ENCODE measurements around the gene AUTS2. TPM values are rescaled to one million over a fixed set of nuclear protein-coding genes. Genes with fewer than 3 reads are reported as not detected.

The AUTS2 gene
- polyA plus RNA-seq, 1 experiment, result 0.54 TPM

DNA sequence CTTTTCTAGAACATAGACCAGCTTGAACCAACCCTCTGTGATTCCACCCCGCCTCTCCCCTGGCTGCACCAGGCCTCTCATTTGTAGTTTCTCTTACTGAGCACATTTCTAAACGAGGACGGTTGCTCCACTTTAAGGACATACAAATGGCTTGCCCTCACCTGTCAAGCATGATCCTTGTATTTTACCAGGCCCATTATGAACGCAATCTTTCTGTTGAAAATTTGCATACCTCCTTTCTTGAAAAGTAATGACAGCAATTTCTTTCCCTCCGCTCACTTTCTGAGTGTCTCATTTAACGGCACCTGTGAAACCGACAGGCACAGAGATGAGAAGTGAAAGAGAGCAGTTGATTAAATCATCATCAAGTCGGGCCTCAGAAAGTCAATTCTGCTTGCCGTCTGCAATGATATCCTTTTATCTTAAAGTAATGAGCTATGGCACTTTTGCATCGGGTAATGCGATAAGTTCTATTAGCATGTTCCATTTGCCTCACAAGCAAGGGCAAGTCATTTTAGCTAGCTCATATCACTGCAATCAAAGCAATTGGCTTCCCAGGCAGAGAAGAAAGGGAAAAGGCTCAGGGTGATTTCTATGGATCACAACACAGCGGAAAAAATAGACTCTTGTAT, 828.1 kb downstream of the AUTS2 start:
- DNase-seq (ENCODE audit: low read depth), result no peak
- TF ChIP-seq, protein P1, sequence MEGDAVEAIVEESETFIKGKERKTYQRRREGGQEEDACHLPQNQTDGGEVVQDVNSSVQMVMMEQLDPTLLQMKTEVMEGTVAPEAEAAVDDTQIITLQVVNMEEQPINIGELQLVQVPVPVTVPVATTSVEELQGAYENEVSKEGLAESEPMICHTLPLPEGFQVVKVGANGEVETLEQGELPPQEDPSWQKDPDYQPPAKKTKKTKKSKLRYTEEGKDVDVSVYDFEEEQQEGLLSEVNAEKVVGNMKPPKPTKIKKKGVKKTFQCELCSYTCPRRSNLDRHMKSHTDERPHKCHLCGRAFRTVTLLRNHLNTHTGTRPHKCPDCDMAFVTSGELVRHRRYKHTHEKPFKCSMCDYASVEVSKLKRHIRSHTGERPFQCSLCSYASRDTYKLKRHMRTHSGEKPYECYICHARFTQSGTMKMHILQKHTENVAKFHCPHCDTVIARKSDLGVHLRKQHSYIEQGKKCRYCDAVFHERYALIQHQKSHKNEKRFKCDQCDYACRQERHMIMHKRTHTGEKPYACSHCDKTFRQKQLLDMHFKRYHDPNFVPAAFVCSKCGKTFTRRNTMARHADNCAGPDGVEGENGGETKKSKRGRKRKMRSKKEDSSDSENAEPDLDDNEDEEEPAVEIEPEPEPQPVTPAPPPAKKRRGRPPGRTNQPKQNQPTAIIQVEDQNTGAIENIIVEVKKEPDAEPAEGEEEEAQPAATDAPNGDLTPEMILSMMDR (IDR thresholded peaks at IDR 0.05; ENCODE audit: insufficient read depth, low read depth, low read length), result no peak
- Histone ChIP-seq H3K27me3 (ENCODE audit: control insufficient read depth, insufficient read depth, low read length) (no peaks in the 10 kb centered on the region), H3K4me3 (ENCODE audit: low read depth, low read length) (no peak overlapping the region), H3K36me3 (ENCODE audit: control insufficient read depth, insufficient read depth, low read length) (no peaks in the 10 kb centered on the region)
- CTCF ChIA-PET, result no interaction called here
- POLR2A ChIA-PET, result no interaction called here

DNA sequence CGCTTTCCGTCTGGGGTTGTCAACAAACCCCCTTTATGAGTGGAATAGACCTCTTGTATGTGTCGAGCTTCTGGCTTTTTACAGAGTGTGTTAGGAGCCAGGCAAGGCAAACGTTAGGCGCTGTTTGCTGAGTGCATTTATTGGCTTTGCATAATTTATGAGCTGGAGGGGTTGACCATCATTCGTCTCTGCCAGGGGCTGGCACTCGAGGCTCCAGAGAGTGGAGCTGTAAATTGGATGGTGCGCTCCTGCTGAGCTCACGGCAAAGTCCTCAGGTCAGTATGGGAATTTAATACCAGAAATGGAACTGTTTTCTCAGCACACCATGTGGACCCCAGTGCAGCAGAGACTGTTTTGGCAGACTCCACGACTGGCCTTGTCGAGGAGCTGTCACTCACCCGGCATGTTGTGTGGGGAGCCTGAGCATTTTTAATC, 834.3 kb downstream of the AUTS2 start:
- POLR2A ChIA-PET, result no interaction called here
- CTCF ChIA-PET, result no interaction called here
- H3K27me3 ChIP-seq (ENCODE audit: control insufficient read depth, insufficient read depth, low read length), result no peaks in the 10 kb centered on the region
- no peak overlapping the region for H3K4me3 ChIP-seq (ENCODE audit: low read depth, low read length)
- TF ChIP-seq, protein P1 (IDR thresholded peaks at IDR 0.05; ENCODE audit: insufficient read depth, low read depth, low read length), result no peak
- no peaks in the 10 kb centered on the region for H3K36me3 ChIP-seq (ENCODE audit: control insufficient read depth, insufficient read depth, low read length)
- no peak for DNase-seq (ENCODE audit: low read depth)

- CTCF ChIA-PET, result interaction anchor here (1.1 kb wide), 1 partner anchor 14 kb away, joined by 4 read pairs; no protein-coding TSS in a partner anchor
- H3K36me3 ChIP-seq (ENCODE audit: control insufficient read depth, insufficient read depth, low read length), result no peaks in the 10 kb centered on the region
- DNase-seq (ENCODE audit: low read depth), result no peak
Measured at GRCh38 chr7:70434376-70434775, 836.1 kb downstream of the AUTS2 start.

GRCh38 chr7:70434821-70435220, 836.5 kb downstream of the AUTS2 start:
- ChIA-PET CTCF (interaction anchor here (1.1 kb wide), 1 partner anchor 14 kb away, joined by 4 read pairs; no protein-coding TSS in a partner anchor), POLR2A (no interaction called here)
- DNase-seq (ENCODE audit: low read depth), result no peak
- TF ChIP-seq, protein P1 (IDR thresholded peaks at IDR 0.05; ENCODE audit: insufficient read depth, low read depth, low read length), result no peak
- Histone ChIP-seq H3K36me3 (ENCODE audit: control insufficient read depth, insufficient read depth, low read length) (no peaks in the 10 kb centered on the region), H3K27me3 (ENCODE audit: control insufficient read depth, insufficient read depth, low read length) (no peaks in the 10 kb centered on the region), H3K4me3 (ENCODE audit: low read depth, low read length) (no peak overlapping the region)

More at GRCh38 chr7:70434376-70434775, 836.1 kb downstream of the AUTS2 start:
- no peaks in the 10 kb centered on the region for H3K27me3 ChIP-seq (ENCODE audit: control insufficient read depth, insufficient read depth, low read length)
- no peak overlapping the region for H3K4me3 ChIP-seq (ENCODE audit: low read depth, low read length)
- TF ChIP-seq, protein P1 (IDR thresholded peaks at IDR 0.05; ENCODE audit: insufficient read depth, low read depth, low read length), result no peak
- POLR2A ChIA-PET, result no interaction called here

GRCh38 chr7:70435634-70436033, 837.4 kb downstream of the AUTS2 start:
- no peak for DNase-seq (ENCODE audit: low read depth)
- ChIA-PET CTCF (no interaction called here), POLR2A (no interaction called here)
- Histone ChIP-seq H3K27me3 (ENCODE audit: control insufficient read depth, insufficient read depth, low read length) (no peaks in the 10 kb centered on the region), H3K4me3 (ENCODE audit: low read depth, low read length) (no peak overlapping the region), H3K36me3 (ENCODE audit: control insufficient read depth, insufficient read depth, low read length) (no peaks in the 10 kb centered on the region)
- TF ChIP-seq, protein P1 (IDR thresholded peaks at IDR 0.05; ENCODE audit: insufficient read depth, low read depth, low read length), result no peak

All from BJ (cell line).